Peyer's patch (tissue), 4 donors: ENCODE results near the gene ITPKB. TPM values are rescaled to one million over a fixed set of nuclear protein-coding genes. Genes with fewer than 3 reads are reported as not detected.

ENCODE experiments used
- DNase-seq, 3 donors: peaks; one replicate each; pipeline ENCODE4 v3.0.0-alpha.2; 2017 to 2019
- H3K27ac ChIP-seq, 4 donors: fragments of 200-600 bp; sonication (generic); one replicate each; pipeline ENCODE4 v1.5.1; 2016 to 2019
- H3K27me3 ChIP-seq, 2 donors: fragments of 200-600 bp; sonication (generic); one replicate each; pipeline ENCODE4 v1.5.1; 2019
- H3K36me3 ChIP-seq, 3 donors: fragments of 200-600 bp; sonication (generic); one replicate each; pipeline ENCODE4 v1.5.1; 2016 to 2019
- H3K4me1 ChIP-seq, 4 donors: fragments of 200-600 bp; sonication (generic); one replicate each; pipeline ENCODE4 v1.5.1; 2016 to 2019
- H3K4me3 ChIP-seq, 4 donors: fragments of 200-600 bp; sonication (generic); 1 replicate in 3 of 4; 2 replicates in 1 of 4; pipeline ENCODE4 v1.5.1; 2016 to 2019; ENCODE audit warnings: mild to moderate bottlenecking in 1 of 4
- H3K9me3 ChIP-seq, 4 donors: fragments of 200-600 bp; sonication (generic); one replicate each; pipeline ENCODE4 v1.5.1; 2016 to 2019; ENCODE audit warnings: mild to moderate bottlenecking in 1 of 4
- CTCF ChIP-seq, 6 experiments: fragments of 450-650 bp in 4 of 6; fragments of 200-600 bp in 2 of 6; sonication (generic) in 1 of 6; IDR thresholded peaks; one replicate each; pipeline ENCODE4 v1.5.1; 2017 to 2019; ENCODE audit warnings: antibody characterized with exemption in 6 of 6, mild to moderate bottlenecking in 3 of 6, moderate library complexity in 1 of 6
- POLR2A ChIP-seq, 2 donors: fragments of 450-650 bp; IDR thresholded peaks; one replicate each; pipeline ENCODE4 v1.5.1; 2017; ENCODE audit warnings: antibody characterized with exemption in 2 of 2, mild to moderate bottlenecking in 2 of 2, moderate library complexity in 2 of 2
- total RNA-seq, 4 donors: library from RNA; depleted of rRNA; stranded (reverse); fragments of >200 nt; gene quantifications; one replicate each; pipeline ENCODE4 v1.1.0, GENCODE V29; 2016

Gene ITPKB
- total RNA-seq, 4 donors from 2014 or later, result 9.5 to 36.3 (median 23.0) TPM

DNA sequence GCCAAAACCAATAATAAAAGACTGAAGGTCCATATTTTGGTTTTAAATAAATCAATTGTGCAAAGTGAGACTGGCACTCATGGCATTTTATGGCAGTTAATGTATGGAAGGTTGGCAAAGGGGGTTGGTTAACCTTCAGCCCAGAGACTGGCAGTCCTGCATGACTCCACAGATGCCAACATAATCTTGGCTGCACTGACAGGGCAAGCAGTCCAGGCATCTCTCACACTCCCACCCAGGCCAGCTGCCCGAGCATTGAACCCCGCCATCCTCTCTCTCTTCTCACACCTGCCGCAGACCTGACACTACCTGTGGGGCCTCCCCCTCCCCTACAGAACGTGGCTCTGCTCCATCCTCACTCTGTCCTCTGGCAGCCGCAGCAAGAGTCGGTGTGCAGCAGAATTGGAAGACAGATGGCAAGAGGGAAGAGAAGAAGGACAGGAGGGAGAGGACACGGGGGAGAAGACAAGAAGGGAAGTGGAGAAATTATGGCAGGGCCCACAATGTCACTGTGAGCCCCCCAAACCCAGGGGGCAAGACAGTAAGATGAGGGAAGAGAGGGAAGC lies 43.7 kb downstream of the ITPKB start:
- TF ChIP-seq CTCF (IDR thresholded peaks at IDR 0.05) (no peak), POLR2A (IDR thresholded peaks at IDR 0.05) (no peak)
- Histone ChIP-seq H3K36me3 (no peaks in the 10 kb centered on the region), H3K27me3 (no peaks in the 10 kb centered on the region), H3K4me1 (peaks cover 5 to 41% (median 11%) of the 10 kb centered on the region in 4 donors), H3K27ac (no peak overlapping the region), H3K9me3 (no peaks in the 10 kb centered on the region), H3K4me3 (no peak overlapping the region)
- DNase-seq, result no peak

DNA sequence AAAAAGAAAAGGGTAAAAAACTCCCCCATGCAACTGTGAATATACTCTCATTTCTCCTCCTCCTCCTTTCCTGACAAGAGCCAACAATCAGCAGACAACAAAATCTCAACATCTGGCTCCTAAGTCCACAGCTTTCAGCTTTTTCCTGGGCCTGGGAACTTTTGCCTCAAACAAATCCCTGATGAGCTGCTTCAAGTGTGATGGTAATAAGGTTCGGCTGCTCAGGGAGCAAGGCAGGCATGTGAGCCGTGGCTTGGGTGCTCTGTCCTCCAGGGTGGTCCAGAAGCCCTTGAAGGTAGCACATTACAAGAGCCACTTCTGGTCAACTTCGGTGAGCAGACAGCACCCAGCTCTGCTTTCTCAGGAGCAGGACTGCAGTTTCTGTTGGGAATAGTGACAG lies 46.3 kb downstream of the ITPKB start:
- Histone ChIP-seq H3K36me3 (no peaks in the 10 kb centered on the region), H3K27ac (peak overlapping the region in 3 of 4 donors; percentile 47 to 71 (median 55)), H3K9me3 (no peaks in the 10 kb centered on the region), H3K4me3 (no peak overlapping the region), H3K4me1 (peaks cover 4 to 44% (median 12%) of the 10 kb centered on the region in 4 donors), H3K27me3 (no peaks in the 10 kb centered on the region)
- DNase-seq, result peak in 1 of 3 donors; percentile 39
- no peak for TF ChIP-seq CTCF (IDR thresholded peaks at IDR 0.05)
- no peak for TF ChIP-seq POLR2A (IDR thresholded peaks at IDR 0.05)

DNA sequence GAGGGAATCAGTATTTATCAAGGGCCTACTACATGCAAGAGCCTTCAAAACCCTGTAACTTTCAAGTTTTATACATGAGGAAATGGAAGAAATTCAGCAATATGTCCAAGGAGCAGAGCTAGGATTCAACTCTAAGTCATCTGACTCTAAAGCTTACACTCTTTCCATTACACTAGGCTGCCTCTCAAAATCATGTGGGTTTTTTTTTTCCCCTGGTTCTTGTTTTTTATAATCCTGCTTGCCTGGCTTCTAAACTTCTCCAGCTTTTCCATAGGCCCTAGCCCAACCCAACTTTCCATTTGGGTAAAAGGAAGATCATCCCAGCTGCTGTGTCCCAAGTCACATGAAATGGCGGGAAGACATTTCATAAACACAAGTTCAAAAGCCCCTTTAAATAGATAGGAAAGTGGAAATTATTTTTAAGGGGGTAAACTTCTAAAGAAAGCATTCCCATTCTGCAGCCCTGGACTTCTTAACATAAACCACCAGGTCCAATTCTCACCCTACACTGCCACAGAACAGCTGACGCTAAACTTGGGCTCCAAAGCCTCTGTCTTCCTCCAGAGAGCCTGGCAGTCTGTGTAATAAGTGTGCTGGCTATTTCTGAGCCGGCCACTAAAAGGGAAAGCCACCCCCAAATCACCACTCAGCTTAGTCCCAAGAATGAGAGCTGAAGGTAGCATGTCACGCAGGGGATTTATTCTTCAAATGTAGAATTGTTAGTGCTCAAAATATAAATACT lies 46.9 kb downstream of the ITPKB start:
- Histone ChIP-seq H3K27ac (peak overlapping the region in 3 of 4 donors; percentile 21 to 71 (median 64)), H3K4me3 (no peak overlapping the region), H3K36me3 (no peaks in the 10 kb centered on the region), H3K27me3 (no peaks in the 10 kb centered on the region), H3K4me1 (peaks cover 0 to 43% (median 13%) of the 10 kb centered on the region in 4 donors), H3K9me3 (no peaks in the 10 kb centered on the region)
- TF ChIP-seq POLR2A (IDR thresholded peaks at IDR 0.05), result no peak
- TF ChIP-seq CTCF (IDR thresholded peaks at IDR 0.05), result no peak
- no peak for DNase-seq

GRCh38 chr1:226691247-226691646 lies 47.8 kb downstream of the ITPKB start:
- no peak for TF ChIP-seq CTCF (IDR thresholded peaks at IDR 0.05)
- Histone ChIP-seq H3K27me3 (no peaks in the 10 kb centered on the region), H3K27ac (peak overlapping the region in 3 of 4 donors; percentile 36 to 71 (median 64)), H3K36me3 (no peaks in the 10 kb centered on the region), H3K4me3 (no peak overlapping the region), H3K4me1 (peaks cover 0 to 41% (median 11%) of the 10 kb centered on the region in 4 donors), H3K9me3 (no peaks in the 10 kb centered on the region)
- peak in 1 of 3 donors; percentile 47 for DNase-seq

DNA sequence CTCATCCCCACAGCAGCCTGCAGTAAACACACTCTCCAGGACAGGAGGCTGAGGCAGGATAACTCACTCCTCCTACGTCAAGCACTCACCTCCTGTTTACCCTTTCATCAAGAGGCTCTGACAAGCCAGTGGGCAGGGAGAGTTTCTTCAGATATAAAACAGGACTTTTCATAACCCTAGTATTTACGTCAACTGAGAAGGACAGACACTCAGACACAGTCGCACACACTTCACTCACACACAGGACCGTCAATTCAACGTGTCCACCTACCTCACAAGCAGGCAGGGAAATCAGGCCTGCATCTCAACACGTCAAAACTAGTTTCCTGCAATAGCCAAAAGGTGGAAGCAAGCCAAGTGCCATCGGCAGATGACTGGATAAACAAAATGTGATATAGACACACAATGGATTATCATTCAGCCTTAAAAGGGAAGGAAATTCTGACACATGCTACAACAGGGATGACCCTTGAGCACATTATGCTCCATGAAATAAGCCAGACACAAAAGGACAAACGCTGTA lies 48.6 kb downstream of the ITPKB start:
- Histone ChIP-seq H3K9me3 (no peaks in the 10 kb centered on the region), H3K4me3 (no peak overlapping the region), H3K27me3 (no peaks in the 10 kb centered on the region), H3K36me3 (no peaks in the 10 kb centered on the region), H3K4me1 (peaks cover 0 to 41% (median 11%) of the 10 kb centered on the region in 4 donors), H3K27ac (peak overlapping the region in 3 of 4 donors; percentile 52 to 71 (median 64))
- no peak for DNase-seq
- no peak for TF ChIP-seq CTCF (IDR thresholded peaks at IDR 0.05)
- TF ChIP-seq POLR2A (IDR thresholded peaks at IDR 0.05), result no peak
